CD14-positive monocyte (primary cell): ENCODE results near the gene HOXB13. TPM values are rescaled to one million over a fixed set of nuclear protein-coding genes. Genes with fewer than 3 reads are reported as not detected.

Source experiments
- DNase-seq, 3 donors: peaks; one replicate each; pipeline ENCODE4 v3.0.0-alpha.2; 2011 to 2022
- H2AFZ ChIP-seq: 2 replicates; pipeline ENCODE4 v1.6.0; 2012; ENCODE audit warnings: mild to moderate bottlenecking, low read depth, low read length, inconsistent platforms; ENCODE audit not compliant: insufficient read depth, poor library complexity, severe bottlenecking
- H3K27ac ChIP-seq, 2 donors: 1 replicate in 1 of 2; 2 replicates in 1 of 2; pipeline ENCODE4 v1.5.1; 2012 to 2013; ENCODE audit warnings: low read length in 2 of 2, control low read depth in 1 of 2, inconsistent platforms in 1 of 2, low read depth in 1 of 2, mild to moderate bottlenecking in 1 of 2
- H3K27me3 ChIP-seq, 2 donors: one replicate each; pipeline versions ENCODE4 v1.6.0 to v1.6.1; 2011 to 2013; ENCODE audit warnings: low read length in 2 of 2; ENCODE audit not compliant: control insufficient read depth in 2 of 2, insufficient read depth in 2 of 2
- H3K36me3 ChIP-seq, 2 donors: replicated peaks in 1 of 2; 1 replicate in 1 of 2; 2 replicates in 1 of 2; pipeline versions ENCODE4 v1.5.1 to v1.6.1; 2012 to 2013; ENCODE audit warnings: low read length in 2 of 2, control low read depth in 1 of 2, inconsistent platforms in 1 of 2, mild to moderate bottlenecking in 1 of 2; ENCODE audit not compliant: insufficient read depth in 2 of 2, control insufficient read depth in 1 of 2
- H3K4me1 ChIP-seq, 2 donors: 1 replicate in 1 of 2; 2 replicates in 1 of 2; pipeline versions ENCODE4 v1.5.1 to v1.6.1; 2012 to 2013; ENCODE audit warnings: low read length in 2 of 2, control low read depth in 1 of 2, inconsistent platforms in 1 of 2, mild to moderate bottlenecking in 1 of 2, moderate library complexity in 1 of 2; ENCODE audit not compliant: insufficient read depth in 2 of 2, control insufficient read depth in 1 of 2
- H3K4me2 ChIP-seq: replicated peaks from 2 replicates; pipeline ENCODE3; 2012; ENCODE audit warnings: low read length, moderate library complexity, mild to moderate bottlenecking; ENCODE audit not compliant: poor library complexity, severe bottlenecking; ENCODE audit errors: extremely low read depth
- H3K4me3 ChIP-seq, 3 experiments: fragments of 200-600 bp in 1 of 3; sonication (generic) in 1 of 3; replicated peaks in 1 of 3; 1 replicate in 2 of 3; 2 replicates in 1 of 3; pipeline ENCODE4 v1.5.1; 2011 to 2013; ENCODE audit warnings: low read length in 3 of 3, mild to moderate bottlenecking in 3 of 3, control low read depth in 2 of 3, low read depth in 2 of 3, inconsistent platforms in 1 of 3, moderate library complexity in 1 of 3
- H3K79me2 ChIP-seq: 2 replicates; pipeline ENCODE4 v1.6.0; 2012; ENCODE audit warnings: mild to moderate bottlenecking, control low read depth, inconsistent platforms, low read length, moderate library complexity; ENCODE audit not compliant: insufficient read depth
- H3K9ac ChIP-seq: 2 replicates; pipeline ENCODE4 v1.6.0; 2017; ENCODE audit warnings: low read length, mild to moderate bottlenecking; ENCODE audit not compliant: insufficient read depth, poor library complexity, severe bottlenecking
- H3K9me3 ChIP-seq, 2 donors: replicated peaks in 1 of 2; 1 replicate in 1 of 2; 2 replicates in 1 of 2; pipeline versions ENCODE4 v1.5.1 to v1.6.1; 2012 to 2013; ENCODE audit warnings: low read length in 2 of 2, control low read depth in 1 of 2; ENCODE audit not compliant: control insufficient read depth in 1 of 2, insufficient read depth in 1 of 2
- H4K20me1 ChIP-seq: 2 replicates; pipeline ENCODE4 v1.6.0; 2012; ENCODE audit warnings: mild to moderate bottlenecking, low read length, control low read depth, moderate library complexity; ENCODE audit not compliant: insufficient read depth
- H3K27ac Mint-ChIP-seq, 7 donors: one replicate each; pipeline ENCODE4 v1.8.0; 2020; ENCODE audit warnings: mild to moderate bottlenecking in 7 of 7, mixed read lengths in 7 of 7, moderate library complexity in 6 of 7, inconsistent platforms in 2 of 7
- H3K27me3 Mint-ChIP-seq, 3 donors: one replicate each; pipeline ENCODE4 v1.8.0; 2021 to 2022; ENCODE audit warnings: low read depth in 3 of 3, mild to moderate bottlenecking in 3 of 3, mixed read lengths in 3 of 3, moderate library complexity in 3 of 3, inconsistent platforms in 1 of 3
- H3K36me3 Mint-ChIP-seq, 2 donors: one replicate each; pipeline ENCODE4 v1.8.0; 2020; ENCODE audit warnings: mixed read lengths in 2 of 2, inconsistent platforms in 1 of 2, mild to moderate bottlenecking in 1 of 2
- H3K4me1 Mint-ChIP-seq: one replicate; pipeline ENCODE4 v1.8.0; 2020; ENCODE audit warnings: mild to moderate bottlenecking, mixed read lengths
- H3K4me3 Mint-ChIP-seq, 2 donors: one replicate each; pipeline ENCODE4 v1.8.0; 2020; ENCODE audit warnings: mild to moderate bottlenecking in 2 of 2, mixed read lengths in 2 of 2, moderate library complexity in 1 of 2
- H3K9me3 Mint-ChIP-seq, 7 donors: one replicate each; pipeline ENCODE4 v1.8.0; 2020 to 2022; ENCODE audit warnings: mixed read lengths in 7 of 7, mild to moderate bottlenecking in 6 of 7, moderate library complexity in 6 of 7, inconsistent platforms in 2 of 7
- CTCF ChIP-seq: fragments of 200-600 bp; IDR thresholded peaks from one replicate; pipeline ENCODE4 v1.8.0; 2022; ENCODE audit warnings: antibody characterized with exemption, mild to moderate bottlenecking
- WGBS: methylation state at CpG from one replicate; pipeline ENCODE4 v1.1.5; 2013; ENCODE audit warnings: missing lambda C conversion rate; ENCODE audit not compliant: insufficient coverage; 5-methylcytosine and 5-hydroxymethylcytosine counted together
- intact Hi-C, 2 donors: fragments of 100-400 bp; cut with micrococcal nuclease; formaldehyde crosslinking; loops; one replicate each; pipeline versions ENCODE4 v1.15.0 to v1.15.1; 2023
- polyA plus RNA-seq, 3 donors: library from polyadenylated mRNA; depleted of rRNA in 1 of 3; unstranded in 2 of 3; stranded (reverse) in 1 of 3; fragments of 300-500 nt in 2 of 3; fragments of >200 nt in 1 of 3; fragmentation: Illumina TruSeq in 2 of 3; gene quantifications; 1 replicate in 2 of 3; 2 replicates in 1 of 3; pipeline ENCODE4 v1.2.3, GENCODE V29; 2012 to 2021

HOXB13 gene
- polyA plus RNA-seq, 3 donors = not detected

- H3K27ac ChIP-seq = no peak overlapping the region
- no peaks in the 10 kb centered on the region for H3K36me3 Mint-ChIP-seq
- intact Hi-C loops = no loop called here
- H3K4me2 ChIP-seq = no peak overlapping the region
- H3K36me3 ChIP-seq = no peaks in the 10 kb centered on the region
- no peaks in the 10 kb centered on the region for H3K9me3 ChIP-seq
- peaks cover 0 to 4% of the 10 kb centered on the region in 2 donors for H3K27me3 ChIP-seq
- H3K79me2 ChIP-seq = no peaks in the 10 kb centered on the region
- DNase-seq = no peak
- no peak overlapping the region for H3K4me3 ChIP-seq
- no peaks in the 10 kb centered on the region for H4K20me1 ChIP-seq
- H3K4me1 ChIP-seq = peaks cover 0 to 3% of the 10 kb centered on the region in 2 donors
- no peaks in the 10 kb centered on the region for H3K4me1 Mint-ChIP-seq
- peaks cover 13 to 24% (median 23%) of the 10 kb centered on the region in 3 donors for H3K27me3 Mint-ChIP-seq
- no peak for TF ChIP-seq CTCF
- no peak overlapping the region for H3K4me3 Mint-ChIP-seq
- H3K27ac Mint-ChIP-seq = no peak overlapping the region
- no peak overlapping the region for H2AFZ ChIP-seq
- H3K9ac ChIP-seq = no peak overlapping the region
- WGBS = 80% methylated on average over 2 of the region's 3 CpGs
- peaks cover 0 to 12% (median 7%) of the 10 kb centered on the region in 7 donors for H3K9me3 Mint-ChIP-seq
Observed at GRCh38 chr17:48773245-48773644, 44.7 kb upstream of the HOXB13 start.

GRCh38 chr17:48770954-48771353 lies 42.4 kb upstream of the HOXB13 start:
- Histone ChIP-seq H3K27ac (no peak overlapping the region), H3K9me3 (no peaks in the 10 kb centered on the region), H3K9ac (no peak overlapping the region), H3K79me2 (no peaks in the 10 kb centered on the region), H3K27me3 (peaks cover 0 to 4% of the 10 kb centered on the region in 2 donors), H3K4me1 (peaks cover 0 to 3% of the 10 kb centered on the region in 2 donors), H3K36me3 (no peaks in the 10 kb centered on the region), H3K4me2 (no peak overlapping the region), H3K4me3 (no peak overlapping the region), H4K20me1 (no peaks in the 10 kb centered on the region), H2AFZ (peak overlapping the region; percentile 37)
- no peak overlapping the region for H3K4me3 Mint-ChIP-seq
- DNase-seq = no peak
- H3K9me3 Mint-ChIP-seq = peaks cover 0 to 9% (median 5%) of the 10 kb centered on the region in 7 donors
- H3K36me3 Mint-ChIP-seq = no peaks in the 10 kb centered on the region
- intact Hi-C loops = no loop called here
- TF ChIP-seq CTCF = no peak
- H3K27ac Mint-ChIP-seq = no peak overlapping the region
- 91% methylated on average over 1 of the region's 3 CpGs for WGBS
- H3K4me1 Mint-ChIP-seq = no peaks in the 10 kb centered on the region
- peaks cover 13 to 14% (median 14%) of the 10 kb centered on the region in 3 donors for H3K27me3 Mint-ChIP-seq
